GM21717 (cell line): ENCODE data around the gene ATP2B1.

Experiments
- ATAC-seq: cut with Tn5 transposase; IDR thresholded peaks from one replicate; pipeline ENCODE4 v1.9.1; 2021; ENCODE audit warnings: mild to moderate bottlenecking, moderate library complexity; ENCODE audit not compliant: unreplicated experiment

Gene ATP2B1

GRCh38 chr12:89597770-89598169, 110.9 kb downstream of the ATP2B1 start:
- ATAC-seq, result peak; percentile 57

- ATAC-seq, result no peak
These were observed 111.4 kb downstream of the ATP2B1 start for GRCh38 chr12:89597210-89597609.

- ATAC-seq, result no peak
These were observed 114.8 kb downstream of the ATP2B1 start for GRCh38 chr12:89593873-89594272.

GRCh38 chr12:89593233-89593632, 115.4 kb downstream of the ATP2B1 start:
- ATAC-seq, result no peak

- no peak for ATAC-seq
These were observed 118.9 kb downstream of the ATP2B1 start for GRCh38 chr12:89589753-89590152.

GRCh38 chr12:89578499-89578898, 130.1 kb downstream of the ATP2B1 start:
- ATAC-seq, result no peak

- ATAC-seq, result no peak
These were observed 131.9 kb downstream of the ATP2B1 start for GRCh38 chr12:89576572-89577220.

- ATAC-seq, result no peak
These were observed 133.3 kb downstream of the ATP2B1 start for GRCh38 chr12:89575374-89575773.

- no peak for ATAC-seq
These were observed 133.9 kb downstream of the ATP2B1 start for GRCh38 chr12:89574736-89575208.

- ATAC-seq, result no peak
These were observed 135.4 kb downstream of the ATP2B1 start for GRCh38 chr12:89573051-89573810.

GRCh38 chr12:89571491-89572195, 137.0 kb downstream of the ATP2B1 start:
- no peak for ATAC-seq

GRCh38 chr12:89568484-89568883, 140.2 kb downstream of the ATP2B1 start:
- no peak for ATAC-seq

- ATAC-seq, result no peak
These were observed 140.9 kb downstream of the ATP2B1 start for GRCh38 chr12:89567691-89568239.

GRCh38 chr12:89566615-89567014, 142.0 kb downstream of the ATP2B1 start:
- ATAC-seq, result no peak

GRCh38 chr12:89565002-89565401, 143.6 kb downstream of the ATP2B1 start:
- ATAC-seq, result no peak

GRCh38 chr12:89559753-89560152, 148.9 kb downstream of the ATP2B1 start:
- no peak for ATAC-seq

- no peak for ATAC-seq
These were observed 151.7 kb downstream of the ATP2B1 start for GRCh38 chr12:89556976-89557375.

GRCh38 chr12:89552376-89552775, 156.3 kb downstream of the ATP2B1 start:
- ATAC-seq, result no peak

GRCh38 chr12:89551747-89552146, 156.9 kb downstream of the ATP2B1 start:
- no peak for ATAC-seq

- ATAC-seq, result no peak
These were observed 161.5 kb downstream of the ATP2B1 start for GRCh38 chr12:89547101-89547500.

GRCh38 chr12:89546151-89546550, 162.5 kb downstream of the ATP2B1 start:
- ATAC-seq, result no peak
